Peyer's patch (tissue), 4 donors: Measurements from ENCODE around the gene ITGB7. TPM values are rescaled to one million over a fixed set of nuclear protein-coding genes. Genes with fewer than 3 reads are reported as not detected.
A peak's percentile ranks its signal among the peaks of the same experiment; 100 is the strongest.

Experiments used
- DNase-seq, 3 donors: peaks; one replicate each; pipeline ENCODE4 v3.0.0-alpha.2; 2017 to 2019
- H3K27ac ChIP-seq, 4 donors: fragments of 200-600 bp; sonication (generic); one replicate each; pipeline ENCODE4 v1.5.1; 2016 to 2019
- H3K27me3 ChIP-seq, 2 donors: fragments of 200-600 bp; sonication (generic); one replicate each; pipeline ENCODE4 v1.5.1; 2019
- H3K36me3 ChIP-seq, 3 donors: fragments of 200-600 bp; sonication (generic); one replicate each; pipeline ENCODE4 v1.5.1; 2016 to 2019
- H3K4me1 ChIP-seq, 4 donors: fragments of 200-600 bp; sonication (generic); one replicate each; pipeline ENCODE4 v1.5.1; 2016 to 2019
- H3K4me3 ChIP-seq, 4 donors: fragments of 200-600 bp; sonication (generic); 1 replicate in 3 of 4; 2 replicates in 1 of 4; pipeline ENCODE4 v1.5.1; 2016 to 2019; ENCODE audit warnings: mild to moderate bottlenecking in 1 of 4
- H3K9me3 ChIP-seq, 4 donors: fragments of 200-600 bp; sonication (generic); one replicate each; pipeline ENCODE4 v1.5.1; 2016 to 2019; ENCODE audit warnings: mild to moderate bottlenecking in 1 of 4
- POLR2A ChIP-seq, 2 donors: fragments of 450-650 bp; IDR thresholded peaks; one replicate each; pipeline ENCODE4 v1.5.1; 2017; ENCODE audit warnings: antibody characterized with exemption in 2 of 2, mild to moderate bottlenecking in 2 of 2, moderate library complexity in 2 of 2
- total RNA-seq, 4 donors: library from RNA; depleted of rRNA; stranded (reverse); fragments of >200 nt; gene quantifications; one replicate each; pipeline ENCODE4 v1.1.0, GENCODE V29; 2016
- TF ChIP-seq, protein P1 (sequence below), 6 experiments: fragments of 450-650 bp in 4 of 6; fragments of 200-600 bp in 2 of 6; sonication (generic) in 1 of 6; IDR thresholded peaks; one replicate each; pipeline ENCODE4 v1.5.1; 2017 to 2019; ENCODE audit warnings: antibody characterized with exemption in 6 of 6, mild to moderate bottlenecking in 3 of 6, moderate library complexity in 1 of 6

Gene ITGB7
- total RNA-seq, 4 donors from 2014 or later, result 3.8 to 66.0 (median 4.4) TPM

GRCh38 chr12:53218551-53219291, 11.7 kb upstream of the ITGB7 start:
- no peaks in the 10 kb centered on the region for H3K27me3 ChIP-seq
- no peaks in the 10 kb centered on the region for H3K9me3 ChIP-seq
- TF ChIP-seq POLR2A (IDR thresholded peaks at IDR 0.05), result no peak
- TF ChIP-seq, protein P1, sequence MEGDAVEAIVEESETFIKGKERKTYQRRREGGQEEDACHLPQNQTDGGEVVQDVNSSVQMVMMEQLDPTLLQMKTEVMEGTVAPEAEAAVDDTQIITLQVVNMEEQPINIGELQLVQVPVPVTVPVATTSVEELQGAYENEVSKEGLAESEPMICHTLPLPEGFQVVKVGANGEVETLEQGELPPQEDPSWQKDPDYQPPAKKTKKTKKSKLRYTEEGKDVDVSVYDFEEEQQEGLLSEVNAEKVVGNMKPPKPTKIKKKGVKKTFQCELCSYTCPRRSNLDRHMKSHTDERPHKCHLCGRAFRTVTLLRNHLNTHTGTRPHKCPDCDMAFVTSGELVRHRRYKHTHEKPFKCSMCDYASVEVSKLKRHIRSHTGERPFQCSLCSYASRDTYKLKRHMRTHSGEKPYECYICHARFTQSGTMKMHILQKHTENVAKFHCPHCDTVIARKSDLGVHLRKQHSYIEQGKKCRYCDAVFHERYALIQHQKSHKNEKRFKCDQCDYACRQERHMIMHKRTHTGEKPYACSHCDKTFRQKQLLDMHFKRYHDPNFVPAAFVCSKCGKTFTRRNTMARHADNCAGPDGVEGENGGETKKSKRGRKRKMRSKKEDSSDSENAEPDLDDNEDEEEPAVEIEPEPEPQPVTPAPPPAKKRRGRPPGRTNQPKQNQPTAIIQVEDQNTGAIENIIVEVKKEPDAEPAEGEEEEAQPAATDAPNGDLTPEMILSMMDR (IDR thresholded peaks at IDR 0.05), result no peak
- H3K36me3 ChIP-seq, result peaks cover 0 to 2% (median 0%) of the 10 kb centered on the region in 3 donors
- DNase-seq, result peak in 1 of 3 donors; percentile 50
- H3K4me3 ChIP-seq, result peak overlapping the region; percentile 47 to 77 (median 69)
- peaks cover 0 to 56% (median 16%) of the 10 kb centered on the region in 4 donors for H3K4me1 ChIP-seq
- peak overlapping the region; percentile 96 to 99 (median 96) for H3K27ac ChIP-seq

GRCh38 chr12:53217931-53218307, 10.9 kb upstream of the ITGB7 start:
- peak overlapping the region in 1 of 4 donors; percentile 77 for H3K4me3 ChIP-seq
- peaks cover 0 to 56% (median 18%) of the 10 kb centered on the region in 4 donors for H3K4me1 ChIP-seq
- H3K9me3 ChIP-seq, result no peaks in the 10 kb centered on the region
- no peak for TF ChIP-seq POLR2A (IDR thresholded peaks at IDR 0.05)
- TF ChIP-seq, protein P1 (IDR thresholded peaks at IDR 0.05), result no peak
- H3K27me3 ChIP-seq, result no peaks in the 10 kb centered on the region
- H3K27ac ChIP-seq, result peak overlapping the region; percentile 1 to 99 (median 96)
- H3K36me3 ChIP-seq, result peaks cover 0 to 3% (median 0%) of the 10 kb centered on the region in 3 donors
- DNase-seq, result peak in 1 of 3 donors; percentile 51

DNA sequence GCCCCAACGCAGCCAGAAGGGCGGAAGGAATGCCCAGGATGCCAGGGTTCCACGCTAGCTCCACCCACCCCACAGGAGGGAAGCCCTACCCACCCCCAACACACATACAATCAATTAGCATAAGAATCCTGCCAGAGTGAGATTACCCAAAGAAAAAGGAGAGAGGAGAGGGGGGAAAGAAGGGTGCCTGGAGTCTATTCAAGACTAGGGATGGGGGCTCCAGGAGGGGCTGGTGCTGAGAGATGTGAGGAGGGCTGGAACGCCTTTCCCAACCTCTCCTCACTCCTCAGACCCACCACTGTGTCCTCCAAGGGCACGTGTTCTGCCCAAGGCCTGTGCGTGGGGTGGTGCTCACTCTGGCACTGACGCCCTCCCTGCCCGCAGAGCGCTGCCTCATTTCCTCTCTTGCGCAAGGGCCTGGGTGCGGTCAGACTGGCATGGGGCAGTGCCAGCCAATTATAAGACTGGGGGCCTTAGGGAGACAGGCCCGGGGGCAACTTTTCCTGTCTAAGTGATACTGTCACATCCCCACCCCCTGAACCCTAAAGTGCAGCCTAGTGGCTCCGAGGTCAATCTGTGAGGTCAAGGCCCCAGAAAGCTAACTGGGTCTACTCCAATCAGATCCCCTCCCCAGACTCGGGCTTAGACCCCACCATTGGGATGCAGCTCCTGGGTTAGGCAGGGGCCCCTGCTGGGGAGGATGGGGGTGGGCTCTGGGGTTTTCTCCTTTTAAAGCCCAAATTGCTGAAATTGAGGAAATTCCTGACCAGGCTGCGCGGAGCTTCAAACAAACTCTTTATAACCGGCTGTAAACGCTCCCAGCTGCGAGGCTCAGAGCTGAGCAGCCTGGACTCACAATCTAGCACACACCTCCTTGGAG, 10.2 kb upstream of the ITGB7 start:
- peaks cover 0 to 49% (median 15%) of the 10 kb centered on the region in 4 donors for H3K4me1 ChIP-seq
- H3K36me3 ChIP-seq, result peaks cover 0 to 4% (median 0%) of the 10 kb centered on the region in 3 donors
- peak overlapping the region; percentile 1 to 99 (median 96) for H3K27ac ChIP-seq
- DNase-seq, result peak in 2 of 3 donors; percentile 62 to 81
- no peaks in the 10 kb centered on the region for H3K27me3 ChIP-seq
- no peak overlapping the region for H3K4me3 ChIP-seq
- TF ChIP-seq POLR2A (IDR thresholded peaks at IDR 0.05), result peak in 1 of 2 donors; percentile 18
- TF ChIP-seq, protein P1 (IDR thresholded peaks at IDR 0.05), result no peak
- no peaks in the 10 kb centered on the region for H3K9me3 ChIP-seq

- Histone ChIP-seq H3K36me3 (peaks cover 0 to 17% (median 0%) of the 10 kb centered on the region in 3 donors), H3K27ac (peak overlapping the region in 1 of 4 donors; percentile 16), H3K4me1 (peaks cover 0 to 41% (median 10%) of the 10 kb centered on the region in 4 donors), H3K27me3 (no peaks in the 10 kb centered on the region), H3K9me3 (no peaks in the 10 kb centered on the region), H3K4me3 (no peak overlapping the region)
- DNase-seq, result peak in 1 of 3 donors; percentile 45
- TF ChIP-seq, protein P1 (IDR thresholded peaks at IDR 0.05), result no peak
- TF ChIP-seq POLR2A (IDR thresholded peaks at IDR 0.05), result no peak
Measured at GRCh38 chr12:53215497-53215896, 8.4 kb upstream of the ITGB7 start.

- TF ChIP-seq, protein P1 (IDR thresholded peaks at IDR 0.05), result no peak
- TF ChIP-seq POLR2A (IDR thresholded peaks at IDR 0.05), result no peak
- no peaks in the 10 kb centered on the region for H3K9me3 ChIP-seq
- peaks cover 0 to 18% (median 0%) of the 10 kb centered on the region in 3 donors for H3K36me3 ChIP-seq
- H3K4me1 ChIP-seq, result peaks cover 0 to 37% (median 10%) of the 10 kb centered on the region in 4 donors
- DNase-seq, result peak in 1 of 3 donors; percentile 41
- no peaks in the 10 kb centered on the region for H3K27me3 ChIP-seq
- no peak overlapping the region for H3K4me3 ChIP-seq
- peak overlapping the region in 1 of 4 donors; percentile 16 for H3K27ac ChIP-seq
Measured at GRCh38 chr12:53214687-53215455, 7.8 kb upstream of the ITGB7 start.
